ELF-1 (cell line): ENCODE measurements around the gene PTP4A1.
"Not testable (repeated sequence)": the region's sequence is repeated elsewhere in the genome, so short reads cannot be mapped to it uniquely, and the experiment has no call there.

ENCODE experiments used
- DNase-seq: peaks from one replicate; pipeline ENCODE4 v3.0.0-alpha.2; 2016; ENCODE audit warnings: low read depth, low spot score

The PTP4A1 gene

DNA sequence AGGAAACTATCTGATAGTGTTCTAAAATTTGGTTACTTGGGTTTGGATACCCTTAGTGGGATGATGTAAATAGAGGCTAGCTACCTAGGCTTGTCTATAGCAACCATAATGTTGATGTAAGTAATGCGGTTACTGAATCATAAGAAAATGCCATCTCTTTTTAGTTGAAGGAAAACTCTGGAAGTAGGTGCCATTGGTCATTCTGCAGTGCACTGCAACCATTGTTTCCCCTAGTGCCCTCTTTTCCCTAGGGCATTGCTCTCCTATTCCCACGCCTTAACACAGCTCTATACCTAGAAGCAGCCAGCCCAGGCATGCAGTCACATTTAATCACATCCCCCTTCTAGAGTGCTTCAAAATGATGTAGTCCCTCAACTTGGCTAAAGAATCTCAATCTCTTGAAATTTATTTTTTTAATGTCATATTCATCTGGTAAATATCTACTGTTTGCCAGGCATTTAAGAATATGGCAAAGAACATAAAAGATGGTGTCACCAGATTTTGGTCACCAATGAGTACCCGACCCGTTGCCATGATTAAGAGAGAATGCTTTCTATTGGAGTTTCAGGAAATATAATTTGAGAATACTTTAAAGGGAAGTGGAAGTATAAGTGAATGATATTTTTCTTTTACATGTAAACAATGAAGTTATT is 10.4 kb downstream of the PTP4A1 start:
- DNase-seq: no peak

- DNase-seq: no peak
Observed at GRCh38 chr6:63584125-63584514, 11.8 kb downstream of the PTP4A1 start.

DNA sequence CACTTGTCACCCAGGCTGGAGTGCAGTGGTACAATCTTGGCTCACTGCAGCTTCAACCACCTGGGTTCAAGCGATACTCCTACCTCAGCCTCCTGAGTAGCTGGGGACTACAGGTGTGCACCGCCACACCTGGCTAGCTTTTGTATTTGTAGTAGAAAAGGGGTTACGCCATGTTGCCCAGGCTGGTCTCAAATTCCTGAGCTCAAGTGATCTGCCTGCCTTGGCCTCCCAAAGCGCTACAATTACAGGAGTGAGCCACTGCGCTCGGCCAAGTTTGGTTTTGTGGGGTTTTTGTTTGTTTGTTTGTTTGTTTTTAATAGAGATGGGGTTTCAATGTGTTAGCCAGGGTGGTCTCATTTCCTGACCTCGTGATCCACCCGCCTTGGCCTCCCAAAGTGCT is 12.3 kb downstream of the PTP4A1 start:
- no peak for DNase-seq

GRCh38 chr6:63585652-63586051 is 13.4 kb downstream of the PTP4A1 start:
- not testable (repeated sequence) for DNase-seq

DNA sequence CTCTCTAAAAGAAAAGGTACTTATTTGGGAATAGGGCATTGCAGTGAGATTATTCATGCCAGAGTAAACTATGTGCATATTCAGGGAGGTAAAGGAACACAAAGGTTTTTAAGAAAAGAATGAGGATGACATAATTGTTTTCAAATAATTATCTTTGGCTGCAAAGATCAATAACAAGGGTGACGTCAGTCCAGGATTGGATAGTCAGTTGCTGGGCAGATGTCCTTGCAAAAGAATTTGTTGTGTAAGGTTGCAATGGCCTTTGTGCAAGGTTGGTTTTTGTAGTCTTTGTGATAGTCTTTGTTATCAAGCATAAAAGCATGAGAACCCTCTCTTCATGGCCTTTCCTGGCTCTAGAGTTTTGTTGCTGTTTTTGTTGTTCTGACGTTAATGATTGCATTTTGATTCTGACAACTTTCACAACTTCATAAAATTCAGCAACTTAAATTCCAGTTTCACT is 17.7 kb downstream of the PTP4A1 start:
- no peak for DNase-seq

DNA sequence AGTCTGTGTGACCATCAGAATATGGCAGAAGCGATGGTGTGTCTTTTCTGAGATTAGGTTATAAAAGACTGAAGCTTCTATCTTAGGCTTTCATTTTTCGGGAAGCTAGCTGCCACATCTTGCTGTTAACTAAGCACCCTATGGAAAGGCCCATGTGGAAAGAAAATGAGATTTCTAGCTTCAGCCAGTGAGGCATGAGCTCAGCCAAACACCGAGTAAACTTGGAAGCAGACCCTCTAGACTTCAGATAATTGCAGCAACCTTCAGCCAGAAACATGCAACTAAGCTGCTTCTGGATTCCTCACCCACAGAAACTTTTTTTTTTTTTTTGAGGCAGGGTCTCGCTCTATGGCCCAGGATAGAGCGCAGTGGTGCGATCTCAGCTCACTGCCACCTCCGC is 20.6 kb downstream of the PTP4A1 start:
- DNase-seq: no peak

GRCh38 chr6:63597141-63598048 is 25.1 kb downstream of the PTP4A1 start:
- no peak for DNase-seq

GRCh38 chr6:63598049-63599036 is 26.1 kb downstream of the PTP4A1 start:
- peak; percentile 82 for DNase-seq

GRCh38 chr6:63599243-63599642 is 27.0 kb downstream of the PTP4A1 start:
- no peak for DNase-seq

DNA sequence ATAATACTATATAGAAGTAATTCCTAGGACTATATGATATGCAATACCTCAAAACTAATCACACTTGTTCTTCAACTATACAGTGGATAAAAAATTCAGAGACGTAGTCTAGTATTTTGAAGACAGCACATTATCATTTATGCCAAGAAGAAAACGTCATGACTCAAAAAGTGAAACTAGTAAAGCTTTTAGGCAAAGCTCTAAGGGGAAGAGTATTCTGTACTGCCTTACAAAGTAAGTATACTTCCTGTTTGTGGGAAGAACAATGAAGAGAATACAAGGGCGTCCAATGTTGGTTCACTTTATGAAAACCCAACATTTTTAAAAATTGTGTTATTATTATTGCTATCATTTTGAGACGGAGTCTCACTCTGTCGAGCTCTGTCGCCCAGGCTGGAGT is 27.9 kb downstream of the PTP4A1 start:
- DNase-seq: no peak

DNA sequence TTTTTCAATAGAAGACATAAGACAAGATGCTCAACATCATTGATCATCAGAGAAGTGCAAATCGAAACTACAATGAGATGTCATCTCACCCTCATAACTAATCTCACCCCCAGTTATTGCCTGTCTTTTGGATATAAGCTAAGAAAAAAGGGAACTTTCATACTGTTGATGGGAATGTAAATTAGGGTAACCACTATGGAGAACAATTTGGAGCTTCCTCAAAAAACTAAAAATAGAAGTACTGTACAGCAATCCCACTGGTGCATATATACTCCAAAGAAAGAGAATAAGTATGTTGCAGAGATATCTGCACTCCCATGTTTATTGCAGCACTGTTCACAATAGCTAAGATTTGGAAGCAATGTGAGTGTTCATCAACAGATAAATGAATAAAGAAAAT is 37.0 kb downstream of the PTP4A1 start:
- no peak for DNase-seq

GRCh38 chr6:63610944-63611343 is 38.7 kb downstream of the PTP4A1 start:
- DNase-seq: no peak

DNA sequence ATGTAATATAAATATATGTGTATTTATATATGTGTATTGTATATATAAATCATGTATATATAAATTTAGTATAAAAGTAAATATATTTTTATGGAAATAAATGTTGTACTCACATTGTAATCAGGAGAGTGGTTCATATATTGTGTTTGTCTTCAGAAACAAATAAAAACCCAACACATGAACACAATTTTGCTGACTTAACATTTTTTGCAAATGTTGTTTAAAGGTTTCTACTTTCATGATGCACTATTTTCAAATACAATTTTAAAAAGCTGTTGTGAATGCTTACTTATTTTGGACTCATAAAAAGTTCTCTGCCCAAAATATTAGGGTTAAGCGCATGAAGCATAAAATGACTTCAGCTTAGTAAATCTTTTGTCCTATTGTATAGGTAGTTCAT is 39.3 kb downstream of the PTP4A1 start:
- no peak for DNase-seq

GRCh38 chr6:63615590-63615989 is 43.3 kb downstream of the PTP4A1 start:
- no peak for DNase-seq
